ENCODE measurements around the gene EBI3. TPM values are rescaled to one million over a fixed set of nuclear protein-coding genes. Genes with fewer than 3 reads are reported as not detected.

The EBI3 gene
- total and polyA plus RNA-seq, 2 of the 8 experiments (the other 6 are each of a cell fraction or from before 2014, with no cell fraction given): 0.99 to 8.4 TPM

GRCh38 chr19:4232614-4233281 is 3.4 kb downstream of the EBI3 start:
- H4K20me1 ChIP-seq (replicated peaks in 1 of 2; ENCODE audit: control insufficient read depth in 1 of 2, insufficient read depth in 2 of 2, low read length in 2 of 2): no peaks in the 10 kb centered on the region
- no peaks in the 10 kb centered on the region for H3K9me3 ChIP-seq (ENCODE audit: insufficient read depth in 2 of 2, low read depth in 1 of 2, low read length in 1 of 2)
- no peak overlapping the region for H3K18ac ChIP-seq (ENCODE audit: extremely low read depth, low read length)
- no peak overlapping the region for H2AFZ ChIP-seq (ENCODE audit: low read length)
- no peak overlapping the region for H3K9ac ChIP-seq (replicated peaks in 1 of 4; ENCODE audit: extremely low read depth in 1 of 4, low read depth in 3 of 4, low read length in 3 of 4)
- DNase-seq (ENCODE audit: low read depth in 1 of 2, low spot score in 2 of 2) (peak in 1 of 2 experiments; percentile 55), FAIRE-seq (no peak)
- no peak overlapping the region for H3K27ac ChIP-seq (ENCODE audit: low read depth, low read length)
- no peak overlapping the region for H3K4ac ChIP-seq (replicated peaks; ENCODE audit: insufficient read length, low read depth, low read length)
- H3K4me1 ChIP-seq (replicated peaks in 1 of 4; ENCODE audit: control insufficient read depth in 3 of 4, insufficient read depth in 4 of 4, low read length in 3 of 4): peaks cover 0 to 7% (median 3%) of the 10 kb centered on the region in 4 experiments; a peak in 3 of 7 replicates
- H2BK15ac ChIP-seq (ENCODE audit: low read length): no peak overlapping the region
- H3K23ac ChIP-seq (ENCODE audit: insufficient read length): no peak overlapping the region
- no peak for TF ChIP-seq E2F6 (IDR thresholded peaks at IDR 0.05)
- no peak for TF ChIP-seq EP300 (IDR thresholded peaks at IDR 0.05; ENCODE audit: borderline replicate concordance in 1 of 2, low read depth in 2 of 2, low read length in 2 of 2)
- TF ChIP-seq YY1 (IDR thresholded peaks at IDR 0.05; ENCODE audit: low read depth, low read length): no peak
- no peak for TF ChIP-seq ASH2L (IDR thresholded peaks at IDR 0.05; ENCODE audit: low read length)
- no peak for TF ChIP-seq KDM5A (IDR thresholded peaks at IDR 0.05; ENCODE audit: low read length)
- TF ChIP-seq USF2 (IDR thresholded peaks at IDR 0.05; ENCODE audit: low read length): no peak
- TF ChIP-seq NRF1 (IDR thresholded peaks at IDR 0.05; ENCODE audit: low read depth, low read length): no peak
- TF ChIP-seq PHF8 (conservative IDR thresholded peaks at IDR 0.05; ENCODE audit: low read depth, low read length): no peak
- no peak overlapping the region for H2AK5ac ChIP-seq (ENCODE audit: low read depth, low read length)
- no peaks in the 10 kb centered on the region for H3K36me3 ChIP-seq (ENCODE audit: control insufficient read depth in 2 of 4, insufficient read depth in 4 of 4, low read length in 3 of 4)
- H4K5ac ChIP-seq (ENCODE audit: insufficient read length, low read depth, low read length): no peak overlapping the region
- CTCF ChIA-PET (ENCODE audit: partially characterized antibody): interaction anchor here (0.6 to 4.4 kb wide), 18 partner anchors 8 to 291 kb away, joined by 3 to 25 read pairs (median 4); partner anchors contain the start of gene YJU2
- no peak overlapping the region for H3K4me3 ChIP-seq (ENCODE audit: extremely low read depth in 1 of 4, insufficient read depth in 2 of 4, low read depth in 3 of 4, low read length in 4 of 4)
- H3K14ac ChIP-seq (ENCODE audit: insufficient read length): no peak overlapping the region
- no peak overlapping the region for H2BK5ac ChIP-seq (ENCODE audit: low read depth, low read length)
- H2BK12ac ChIP-seq (ENCODE audit: low read depth, low read length): peak overlapping the region; percentile 68; the same call in 1 of the 2 replicates
- POLR2A ChIA-PET (ENCODE audit: partially characterized antibody): interaction anchor here (1.0 to 1.9 kb wide), 2 partner anchors 14 to 247 kb away, joined by 5 to 8 read pairs; partner anchors contain the start of genes EEF2 and YJU2
- H4K8ac ChIP-seq (ENCODE audit: extremely low read depth, insufficient read depth, low read length): no peak overlapping the region
- H4K91ac ChIP-seq (replicated peaks; ENCODE audit: insufficient read length, low read length): no peak overlapping the region
- no peak overlapping the region for H3K4me2 ChIP-seq (ENCODE audit: insufficient read depth in 1 of 2, low read depth in 2 of 2, low read length in 2 of 2)
- no peaks in the 10 kb centered on the region for H3K79me1 ChIP-seq (ENCODE audit: low read depth, low read length)
- no peaks in the 10 kb centered on the region for H3K27me3 ChIP-seq (replicated peaks in 1 of 4; ENCODE audit: control insufficient read depth in 3 of 4, extremely low read depth in 1 of 4, insufficient read depth in 3 of 4, low read length in 3 of 4)
- no peaks in the 10 kb centered on the region; the same call in 1 of the 2 replicates for H3K23me2 ChIP-seq (ENCODE audit: low read depth, low read length)
- no peak overlapping the region for H2BK20ac ChIP-seq (ENCODE audit: low read length)
- no peaks in the 10 kb centered on the region for H3K79me2 ChIP-seq (ENCODE audit: control insufficient read depth in 1 of 2, insufficient read depth in 2 of 2, low read length in 2 of 2)
- H2BK120ac ChIP-seq (replicated peaks; ENCODE audit: low read depth, low read length): no peak overlapping the region
- H3K56ac ChIP-seq (replicated peaks; ENCODE audit: insufficient read length, low read depth, low read length): no peak overlapping the region
- WGBS, 2 experiments (ENCODE audit: extremely low coverage in 1 of 2, insufficient coverage in 1 of 2, insufficient read length in 1 of 2, insufficient replicate concordance in 2 of 2, low coverage in 1 of 2, low lambda C conversion rate in 2 of 2, missing lambda C conversion rate in 1 of 2): 74 to 100% methylated on average over 1 to 18 of the region's 21 CpGs

All from H1 (cell line).